HepG2 (cell line): ENCODE results near the gene P2RX6. TPM values are rescaled to one million over a fixed set of nuclear protein-coding genes. Genes with fewer than 3 reads are reported as not detected.
A peak's percentile ranks its signal among the peaks of the same experiment; 100 is the strongest.

Source experiments
- ATAC-seq: fragments of 200-7000 bp; cut with Tn5 transposase; 3 replicates; pipeline ENCODE4 v1.9.1; 2020; ENCODE audit warnings: mild to moderate bottlenecking, moderate library complexity
- BruUV-seq: library from RNA; stranded (reverse); fragments of 400-500 nt; replicated peaks from 2 replicates; lab custom pipeline; 2021; lab: Mats Ljungman, UMichigan
- CTCF ChIA-PET: fragments of 300-600 bp; formaldehyde crosslinking; extraction: SDS; loops from one replicate; lab custom pipeline; 2021; ENCODE audit warnings: low total read pairs, inconsistent platforms, low intra/inter-chr PET ratio; lab: Yijun Ruan, JAX
- POLR2A ChIA-PET: fragments of 350-600 bp; sonication (Branson Sonifier 250); formaldehyde crosslinking; loops from one replicate; lab custom pipeline; 2020; ENCODE audit warnings: antibody characterized with exemption, inconsistent platforms; lab: Yijun Ruan, JAX
- DNase-seq: peaks from one replicate; pipeline ENCODE4 v3.0.0-alpha.2; 2015; ENCODE audit warnings: low spot score
- FAIRE-seq: peaks from 3 replicates; lab custom pipeline; 2011; peaks lifted over from hg19 to GRCh38; lab: Jason Lieb, UNC
- H2AFZ ChIP-seq: one replicate; pipeline ENCODE4 v1.6.1; 2011; ENCODE audit warnings: low read length, inconsistent platforms
- H3K27ac ChIP-seq: fragments of 300-600 bp; 3 replicates; pipeline ENCODE4 v1.8.0; 2011; ENCODE audit warnings: mixed run types, mild to moderate bottlenecking, mixed read lengths, low read length, inconsistent platforms; ENCODE audit not compliant: insufficient read depth; ENCODE audit errors: extremely low read length
- H3K27me3 ChIP-seq, 2 experiments: fragments of 200-600 bp in 1 of 2; 2 replicates in 1 of 2; 3 replicates in 1 of 2; pipeline versions ENCODE4 v1.6.0 to v1.8.0; 2011; ENCODE audit warnings: low read length in 2 of 2, mild to moderate bottlenecking in 2 of 2, moderate library complexity in 2 of 2, inconsistent platforms in 1 of 2; ENCODE audit not compliant: insufficient read depth in 2 of 2, control insufficient read depth in 1 of 2
- H3K36me3 ChIP-seq, 2 experiments: fragments of 200-600 bp in 1 of 2; replicated peaks in 1 of 2; 2 replicates in 1 of 2; 3 replicates in 1 of 2; pipeline versions ENCODE4 v1.5.1 to v1.8.0; 2011; ENCODE audit warnings: low read length in 2 of 2, inconsistent platforms in 1 of 2; ENCODE audit not compliant: insufficient read depth in 2 of 2, control insufficient read depth in 1 of 2
- H3K4me1 ChIP-seq: 2 replicates; pipeline ENCODE4 v1.5.1; 2012; ENCODE audit warnings: low read length, inconsistent platforms; ENCODE audit not compliant: insufficient read depth
- H3K4me2 ChIP-seq: 2 replicates; pipeline ENCODE4 v1.6.0; 2011; ENCODE audit warnings: low read depth, low read length, inconsistent platforms
- H3K4me3 ChIP-seq, 3 experiments: fragments of 200-600 bp in 1 of 3; sonication (generic), shearing (Covaris generic) in 1 of 3; replicated peaks in 1 of 3; 2 replicates each; pipeline ENCODE4 v1.5.1; 2011 to 2016; ENCODE audit warnings: low read length in 3 of 3, inconsistent platforms in 2 of 3, low read depth in 2 of 3, mild to moderate bottlenecking in 2 of 3, control low read depth in 1 of 3, mixed read lengths in 1 of 3; ENCODE audit not compliant: insufficient read depth in 1 of 3
- H3K79me2 ChIP-seq: one replicate; pipeline ENCODE4 v1.6.1; 2011; ENCODE audit warnings: low read length, inconsistent platforms; ENCODE audit not compliant: insufficient read depth
- H3K9ac ChIP-seq: 2 replicates; pipeline ENCODE4 v1.6.0; 2011; ENCODE audit warnings: mild to moderate bottlenecking, low read depth, low read length, inconsistent platforms; ENCODE audit not compliant: insufficient read depth
- H3K9me3 ChIP-seq: 2 replicates; pipeline ENCODE4 v1.5.1; 2012; ENCODE audit warnings: mild to moderate bottlenecking, low read length
- H4K20me1 ChIP-seq: 2 replicates; pipeline ENCODE4 v1.6.0; 2011; ENCODE audit warnings: inconsistent platforms, mild to moderate bottlenecking, low read length, moderate library complexity; ENCODE audit not compliant: insufficient read depth
- CREB3 ChIP-seq: sonication (generic); formaldehyde crosslinking; IDR thresholded peaks from 2 replicates; pipeline ENCODE4 v1.5.0; 2020; ENCODE audit warnings: missing genetic modification reagents
- DNMT3B ChIP-seq: conservative IDR thresholded peaks from 2 replicates; pipeline ENCODE4 v1.6.1; 2016; ENCODE audit warnings: missing biosample characterization, control low read depth
- HCFC1 ChIP-seq: fragments of 150-350 bp; IDR thresholded peaks from 2 replicates; pipeline ENCODE4 v1.6.1; 2014; ENCODE audit warnings: low read depth, low read length
- KLF16 ChIP-seq, 2 experiments: sonication (generic) in 1 of 2; formaldehyde crosslinking in 1 of 2; IDR thresholded peaks; 2 replicates each; pipeline versions ENCODE4 v1.6.1 to v1.8.0; 2016 to 2023; ENCODE audit warnings: missing genetic modification reagents in 2 of 2, missing compliant biosample characterization in 1 of 2
- PBX3 ChIP-seq: sonication (generic); formaldehyde crosslinking; IDR thresholded peaks from 2 replicates; pipeline ENCODE4 v1.8.1; 2023; ENCODE audit warnings: missing genetic modification reagents, inconsistent platforms, borderline replicate concordance
- RBM39 ChIP-seq: fragments of 200-400 bp; formaldehyde crosslinking; IDR thresholded peaks from one replicate; pipeline ENCODE4 v1.6.1; 2018; ENCODE audit warnings: antibody characterized with exemption, mild to moderate bottlenecking, low read depth, low read length; ENCODE audit not compliant: poor library complexity, severe bottlenecking
- RFX3 ChIP-seq: IDR thresholded peaks from 2 replicates; pipeline ENCODE4 v1.6.1; 2016; ENCODE audit warnings: missing biosample characterization, missing genetic modification reagents
- ZNF124 ChIP-seq: sonication (generic); formaldehyde crosslinking; IDR thresholded peaks from 2 replicates; pipeline ENCODE4 v1.4.0; 2020; ENCODE audit warnings: missing genetic modification reagents
- ZNF256 ChIP-seq: sonication (generic); formaldehyde crosslinking; conservative IDR thresholded peaks from 2 replicates; pipeline ENCODE4 v1.4.0; 2020; ENCODE audit warnings: missing genetic modification reagents
- ZNF318 ChIP-seq: sonication (generic); formaldehyde crosslinking; IDR thresholded peaks from 2 replicates; pipeline ENCODE4 v1.4.0; 2020; ENCODE audit warnings: mild to moderate bottlenecking, missing genetic modification reagents
- ZNF7 ChIP-seq: IDR thresholded peaks from 2 replicates; pipeline ENCODE4 v1.6.1; 2016; ENCODE audit warnings: missing biosample characterization, missing genetic modification reagents
- WGBS: methylation state at CpG from one replicate; pipeline ENCODE4 v1.1.6; 2017; ENCODE audit warnings: low lambda C conversion rate; 5-methylcytosine and 5-hydroxymethylcytosine counted together
- in situ Hi-C: cut with HindIII; loops from 2 replicates; pipeline ENCODE4 v1.10.0; 2017; ENCODE audit warnings: low pct_unique_long_range_greater_than_20kb; ENCODE audit not compliant: extremely low pct_ligation_motif_present
- intact Hi-C: fragments of 100-400 bp; cut with micrococcal nuclease; formaldehyde crosslinking; loops from one replicate; pipeline ENCODE4 v1.10.0; 2022; ENCODE audit not compliant: unreplicated experiment
- polyA plus RNA-seq, 8 experiments: library from polyadenylated mRNA; depleted of rRNA in 3 of 8; stranded (reverse) in 7 of 8; unstranded in 1 of 8; fragments of >200 nt; fragmentation: Illumina TruSeq in 4 of 8; extraction: Trizol in 4 of 8; gene quantifications; 2 replicates each; pipeline versions ENCODE4 v1.2.1 to v1.2.3, GENCODE V29; 2011 to 2016; ENCODE audit warnings: low read depth in 4 of 8, missing spikeins in 1 of 8, mixed read lengths in 1 of 8; ENCODE audit not compliant: insufficient read depth in 1 of 8
- total RNA-seq, 5 experiments: library from RNA; depleted of rRNA; stranded (reverse); fragments of >200 nt; fragmentation: Illumina TruSeq; extraction: Trizol; gene quantifications; 2 replicates each; pipeline ENCODE4 v1.2.3, GENCODE V29; 2016; ENCODE audit warnings: low read depth in 1 of 5

Gene P2RX6
- total and polyA plus RNA-seq, 2 of the 13 experiments (the other 11 are each of a cell fraction or from before 2014, with no cell fraction given): 0.04 to 0.12 TPM

GRCh38 chr22:21014202-21014725, 701 bp upstream of the P2RX6 start:
- H3K36me3 ChIP-seq: no peaks in the 10 kb centered on the region
- peak overlapping the region in 2 of 3 experiments; percentile 40 to 67; a peak in 2 of 6 replicates for H3K4me3 ChIP-seq
- POLR2A ChIA-PET: interaction anchor here (1.2 to 3.4 kb wide), 5 partner anchors 11 to 64 kb away, joined by 5 to 31 read pairs (median 5); partner anchors contain the start of genes LZTR1 and THAP7
- H4K20me1 ChIP-seq: no peaks in the 10 kb centered on the region
- DNase-seq: no peak
- BruUV-seq: no TSS peak
- intact Hi-C loops: no loop called here
- no peaks in the 10 kb centered on the region for H3K9me3 ChIP-seq
- in situ Hi-C loops: no loop called here
- no peak overlapping the region for H3K9ac ChIP-seq
- peaks cover 0 to 9% of the 10 kb centered on the region in 2 experiments; a peak in 1 of 5 replicates for H3K27me3 ChIP-seq
- peak; percentile 24 for ATAC-seq
- CTCF ChIA-PET: no interaction called here
- no peak overlapping the region for H3K27ac ChIP-seq
- H3K4me2 ChIP-seq: peak overlapping the region; percentile 85
- WGBS: 72% methylated on average over 15 of the region's 40 CpGs
- FAIRE-seq: no peak
- H3K79me2 ChIP-seq: no peaks in the 10 kb centered on the region
- H2AFZ ChIP-seq: no peak overlapping the region
- H3K4me1 ChIP-seq: peaks cover 51% of the 10 kb centered on the region
- TF ChIP-seq ZNF256: no peak
- TF ChIP-seq RFX3 (CRISPR knock-in tag): peak; percentile 24; the same call in 1 of the 2 replicates
- no peak for TF ChIP-seq ZNF318
- no peak for TF ChIP-seq DNMT3B (CRISPR knock-in tag)
- no peak for TF ChIP-seq ZNF7 (CRISPR knock-in tag)
- TF ChIP-seq ZNF124 (CRISPR knock-in tag): no peak
- no peak for TF ChIP-seq HCFC1
- no peak for TF ChIP-seq KLF16 (CRISPR knock-in tag; IDR thresholded peaks at IDR 0.05)
- no peak for TF ChIP-seq RBM39
- no peak for TF ChIP-seq PBX3
- no peak for TF ChIP-seq CREB3 (CRISPR knock-in tag)
